ENCODE measurements around the gene IZUMO1.
"Not testable (repeated sequence)": the region's sequence is repeated elsewhere in the genome, so short reads cannot be mapped to it uniquely, and the experiment has no call there.

IZUMO1 gene

DNA sequence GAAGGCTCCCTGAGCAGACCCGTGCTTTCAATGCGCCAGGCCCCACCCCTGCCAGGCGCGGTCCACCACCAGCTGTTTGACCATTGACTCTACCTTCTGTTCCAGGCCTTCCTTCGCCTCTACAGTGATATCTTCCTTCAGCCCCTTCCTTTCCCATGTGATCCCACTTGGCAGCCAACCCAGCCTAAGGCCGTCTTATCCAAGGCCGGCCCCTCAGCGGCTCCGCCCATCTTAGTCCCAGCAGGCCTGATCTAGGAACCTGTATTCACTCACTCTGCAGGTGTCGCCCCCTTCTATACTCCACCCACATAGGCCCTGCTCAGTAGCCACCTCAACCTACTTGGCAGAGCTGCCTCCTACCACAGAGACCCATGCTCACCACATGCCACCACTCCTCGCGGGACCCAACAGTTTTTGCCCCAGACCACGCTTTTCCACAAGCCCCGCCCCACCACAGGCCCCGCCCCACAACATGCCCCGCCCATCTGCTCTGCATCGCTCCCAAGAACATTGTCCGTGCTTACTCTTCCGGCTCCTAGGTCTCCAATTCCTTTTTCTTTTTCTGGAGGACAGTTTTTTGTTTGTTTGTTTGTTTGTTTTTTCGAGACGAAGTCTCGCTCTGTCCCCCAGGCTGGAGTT is 9.2 kb downstream of the IZUMO1 start:
- DNase-seq (ENCODE audit: low read depth) = no peak

DNA sequence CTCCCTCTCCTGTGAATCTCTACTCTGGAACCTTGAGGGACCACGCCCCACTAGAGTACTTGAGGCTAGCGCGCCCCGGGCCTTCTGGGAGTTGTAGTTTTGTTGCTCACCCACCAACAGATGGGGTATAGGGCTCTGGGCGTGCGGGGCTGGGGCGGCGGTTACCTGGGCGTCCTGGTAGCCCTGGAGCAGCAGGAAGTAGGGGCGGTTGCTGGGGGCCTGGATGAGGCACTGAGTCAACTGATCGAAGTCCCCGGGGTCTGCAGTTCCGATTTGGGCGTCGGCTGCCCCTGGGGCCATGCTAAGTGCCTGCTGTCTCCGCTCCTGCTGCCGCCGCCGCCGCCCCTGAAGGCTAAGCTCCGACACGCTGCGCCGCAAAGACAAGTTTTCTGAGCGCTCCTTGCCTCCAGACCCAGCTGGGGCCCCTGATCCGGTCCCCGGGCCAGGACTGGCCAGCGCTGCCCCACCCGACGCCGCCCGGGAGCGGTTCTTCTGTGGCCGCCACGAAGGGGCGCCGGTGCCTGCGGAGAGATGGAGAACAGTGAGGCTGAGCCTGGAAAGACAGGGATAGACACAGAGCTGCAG is 11.6 kb downstream of the IZUMO1 start:
- peak; percentile 39 for DNase-seq (ENCODE audit: low read depth)

DNA sequence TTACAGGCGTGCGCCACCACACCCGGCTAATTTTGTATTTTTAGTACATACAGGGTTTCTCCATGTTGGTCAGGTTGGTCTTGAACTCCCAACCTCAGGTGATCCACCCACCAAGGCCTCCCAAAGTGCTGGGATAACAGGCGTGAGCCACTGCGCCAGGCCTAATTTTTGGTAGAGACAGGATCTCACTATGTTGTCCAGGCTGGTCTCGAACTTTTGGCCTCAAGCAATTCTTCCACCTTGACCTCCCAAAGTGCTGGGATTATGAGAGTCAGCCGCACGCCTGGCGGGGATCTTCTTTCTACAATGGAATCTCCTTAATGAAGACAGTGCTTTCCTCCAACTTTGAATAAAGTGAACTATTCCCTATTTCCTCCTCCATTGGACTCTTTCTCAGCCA is 12.1 kb downstream of the IZUMO1 start:
- DNase-seq (ENCODE audit: low read depth) = no peak

DNA sequence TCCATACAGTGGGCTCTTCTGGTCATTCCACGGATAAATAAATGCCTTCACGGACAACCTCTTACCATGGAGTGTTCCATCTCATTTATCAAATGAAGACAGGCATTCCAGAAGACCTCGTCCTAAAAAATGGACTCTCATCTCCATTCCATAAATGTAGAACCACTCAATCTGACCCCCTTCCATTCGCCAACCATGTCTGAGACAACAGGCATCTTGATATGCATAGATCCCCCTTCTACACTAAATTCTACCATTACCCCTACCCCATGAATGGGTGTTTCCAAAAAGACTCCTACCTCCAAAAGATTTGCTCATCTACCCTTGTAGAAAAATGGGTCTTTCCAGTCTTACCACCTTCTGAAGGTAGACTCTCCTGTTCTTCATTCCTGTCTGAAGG is 15.3 kb downstream of the IZUMO1 start:
- no peak for DNase-seq (ENCODE audit: low read depth)

GRCh38 chr19:48728911-48729664 is 17.6 kb downstream of the IZUMO1 start:
- no peak for DNase-seq (ENCODE audit: low read depth)

GRCh38 chr19:48726556-48726955 is 20.2 kb downstream of the IZUMO1 start:
- DNase-seq (ENCODE audit: low read depth) = no peak

GRCh38 chr19:48724796-48725753 is 21.6 kb downstream of the IZUMO1 start:
- peak; percentile 94 for DNase-seq (ENCODE audit: low read depth)

GRCh38 chr19:48722196-48722708 is 24.5 kb downstream of the IZUMO1 start:
- no peak for DNase-seq (ENCODE audit: low read depth)

- peak; percentile 100 for DNase-seq (ENCODE audit: low read depth)
Observed at GRCh38 chr19:48720613-48721296, 26.0 kb downstream of the IZUMO1 start.

GRCh38 chr19:48720251-48720612 is 26.5 kb downstream of the IZUMO1 start:
- DNase-seq (ENCODE audit: low read depth) = no peak

DNA sequence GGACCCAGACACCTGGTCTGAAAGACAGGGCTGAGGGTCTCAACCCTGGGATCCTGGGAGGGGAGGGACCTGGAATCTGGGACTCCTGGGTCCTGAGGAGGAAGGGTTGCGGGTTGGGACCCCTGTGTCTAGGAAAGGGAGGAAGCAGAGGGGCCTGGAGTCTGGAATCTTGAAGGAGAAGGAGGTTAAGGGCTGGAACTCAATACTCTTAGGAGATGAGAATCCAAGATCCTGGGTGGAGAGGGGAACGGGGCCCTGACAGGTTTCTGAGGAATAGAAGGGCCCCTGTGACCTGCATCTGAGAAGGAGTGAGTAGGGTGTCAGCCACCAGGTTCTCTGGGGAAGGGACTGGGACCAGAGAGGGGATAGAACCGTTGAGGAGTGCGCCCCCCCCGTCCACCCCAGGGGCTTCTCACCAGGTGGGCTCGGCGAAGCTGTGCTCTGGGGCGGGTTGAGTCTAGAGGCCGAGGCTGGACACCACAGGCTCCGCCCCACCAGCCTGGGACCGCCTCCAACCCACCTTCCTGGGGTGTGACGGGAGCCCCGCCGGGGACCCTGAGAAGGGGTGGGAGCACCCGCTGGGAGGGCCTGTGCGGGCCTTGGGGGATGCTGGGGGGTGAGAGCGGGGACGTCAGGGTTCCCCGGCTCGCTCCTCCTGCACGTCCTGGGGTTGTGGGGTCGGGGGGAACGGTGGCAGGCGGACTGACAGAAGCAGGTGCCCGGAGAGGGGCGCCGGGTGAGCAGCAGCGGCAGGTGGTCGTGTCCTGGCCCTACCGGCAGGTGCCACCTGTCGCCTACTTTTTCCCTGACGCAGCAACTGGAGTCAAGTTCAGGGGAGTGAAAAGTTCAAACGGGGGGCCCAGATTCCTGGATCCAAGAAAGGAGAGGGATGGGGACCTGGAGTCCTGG is 27.2 kb downstream of the IZUMO1 start, which contains the start of gene MAMSTR:
TSS of gene MAMSTR (minus strand) at position 463 of the 909 bp plus-strand sequence. CDS start 694 bp downstream, outside the sequence.
- DNase-seq (ENCODE audit: low read depth) = no peak

- DNase-seq (ENCODE audit: low read depth) = no peak
Observed at GRCh38 chr19:48718711-48719231, 27.9 kb downstream of the IZUMO1 start.

DNA sequence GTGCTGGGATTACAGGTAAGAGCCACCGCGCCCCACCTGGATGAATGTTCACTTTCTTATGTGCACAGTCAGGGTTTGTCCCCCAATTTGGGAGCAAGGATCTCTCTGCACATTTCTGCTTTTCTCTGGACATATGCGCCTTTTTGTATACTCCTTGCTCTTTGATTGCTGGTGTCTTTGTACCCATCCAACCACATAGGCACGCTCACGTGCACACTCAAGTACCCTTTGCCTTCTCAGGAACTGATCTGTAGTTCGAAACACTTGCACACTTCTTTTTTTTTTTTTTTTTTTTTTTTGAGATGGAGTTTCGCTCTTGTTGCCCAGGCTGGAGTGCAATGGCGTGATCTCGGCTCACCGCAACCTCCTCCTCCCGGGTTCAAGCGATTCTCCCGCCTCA is 28.6 kb downstream of the IZUMO1 start:
- DNase-seq (ENCODE audit: low read depth) = not testable (repeated sequence)

DNA sequence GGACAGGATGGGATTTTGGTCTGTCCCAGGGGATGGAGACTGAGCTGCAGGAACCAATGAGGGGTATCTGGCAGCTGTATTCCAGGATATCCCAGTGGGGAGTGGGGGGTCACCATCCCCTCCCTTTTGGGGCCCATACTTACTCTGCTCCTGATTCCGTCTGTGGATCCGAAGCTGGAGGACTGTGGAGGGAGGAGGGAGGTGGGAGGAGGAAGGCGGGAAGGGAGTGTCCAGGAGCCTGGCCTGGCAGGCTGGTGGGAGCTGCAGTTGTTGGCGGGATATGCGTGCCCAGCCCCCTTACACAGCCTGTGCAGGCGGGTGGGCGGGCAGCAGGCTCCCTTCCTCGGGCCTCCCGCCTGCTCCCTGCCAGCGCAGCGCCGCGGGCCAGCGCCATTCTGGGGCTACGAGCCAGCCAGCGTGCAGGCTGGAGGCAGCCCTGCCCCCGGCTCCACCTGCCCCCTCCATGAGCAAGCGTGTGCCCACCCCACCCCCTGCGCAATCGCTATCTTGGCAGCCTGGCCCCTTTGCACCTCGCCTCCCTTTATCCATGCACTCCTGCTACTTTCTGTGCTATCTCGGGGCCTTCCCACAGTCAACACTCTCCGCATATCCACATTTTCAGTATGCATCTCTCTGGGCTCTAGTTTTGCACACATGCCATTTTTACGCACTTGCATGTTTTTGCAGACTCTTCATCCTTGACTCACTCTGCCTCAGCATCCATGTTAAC is 30.0 kb downstream of the IZUMO1 start:
- peak; percentile 68 for DNase-seq (ENCODE audit: low read depth)

DNA sequence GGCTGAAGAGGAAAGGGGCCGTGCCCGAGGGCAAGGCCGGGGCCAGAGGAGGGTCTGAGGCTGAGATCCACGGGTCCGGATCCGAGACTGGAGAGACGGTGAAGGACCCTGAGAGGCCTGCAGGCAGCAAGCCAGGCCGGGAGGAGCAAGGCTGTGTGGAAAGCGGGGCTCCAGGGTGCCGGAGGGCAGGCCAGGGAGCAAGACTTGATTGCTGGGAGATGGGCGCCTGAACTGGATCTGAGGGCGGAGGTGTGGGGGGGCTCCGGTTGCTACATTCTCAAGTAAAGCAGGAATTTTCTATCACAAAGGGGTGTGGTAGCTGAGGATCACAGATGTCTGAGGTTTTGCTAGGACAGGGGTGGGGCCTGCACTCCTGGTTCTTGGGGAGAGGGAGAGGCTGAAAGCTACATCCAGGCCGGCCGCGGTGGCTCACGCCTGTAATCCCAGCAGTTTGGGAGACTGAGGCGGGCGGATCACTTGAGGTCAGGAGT is 31.0 kb downstream of the IZUMO1 start:
- peak; percentile 53 for DNase-seq (ENCODE audit: low read depth)

- no peak for DNase-seq (ENCODE audit: low read depth)
Observed at GRCh38 chr19:48714759-48715675, 31.7 kb downstream of the IZUMO1 start.

DNA sequence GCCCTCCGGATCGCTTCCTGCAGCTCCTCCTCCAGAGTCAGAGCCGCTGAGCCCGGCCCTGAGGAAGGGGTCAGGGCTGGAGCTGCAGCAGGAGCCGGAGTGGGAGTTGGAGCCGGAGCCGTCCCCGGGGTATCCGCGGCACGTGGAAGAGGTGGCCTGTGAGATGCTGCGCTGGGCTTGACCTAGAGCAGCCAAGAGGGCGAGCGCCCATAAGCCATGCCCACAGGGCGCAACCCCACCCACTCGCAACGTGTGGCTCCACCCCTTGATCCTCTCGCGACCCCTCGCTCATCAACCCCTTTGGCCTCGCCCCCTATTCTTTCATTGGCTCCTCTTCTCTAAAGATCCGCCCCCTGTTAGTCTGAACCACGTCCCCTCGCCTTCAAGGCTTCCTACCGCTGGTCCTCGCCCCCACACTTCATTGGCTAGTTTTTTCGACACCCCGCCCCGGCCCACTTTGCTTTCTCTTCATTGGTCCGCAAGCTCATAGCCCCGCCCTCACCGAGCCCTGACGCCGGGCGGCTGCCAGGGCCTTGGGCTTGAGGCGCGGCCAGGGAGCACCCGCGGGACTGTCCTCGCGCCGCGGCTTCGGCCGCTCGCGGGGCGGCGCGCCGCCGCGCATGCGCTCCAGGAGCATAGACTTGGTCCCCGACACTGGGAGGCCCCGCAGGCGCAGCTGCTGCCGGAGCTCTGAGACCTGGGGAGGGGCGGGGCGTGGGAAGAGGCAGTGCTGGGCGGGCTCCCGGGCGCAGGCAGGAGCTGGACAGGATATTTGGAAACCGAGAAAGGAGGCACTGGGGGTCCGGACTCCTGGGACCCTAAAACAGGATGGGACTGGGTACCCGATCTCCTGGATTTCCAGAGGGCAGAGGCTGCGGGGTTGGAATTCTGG is 32.6 kb downstream of the IZUMO1 start:
- peak; percentile 100 for DNase-seq (ENCODE audit: low read depth)
